Endothelial cell (in vitro differentiated cells): ENCODE results near the gene AKAP8L. TPM values are rescaled to one million over a fixed set of nuclear protein-coding genes. Genes with fewer than 3 reads are reported as not detected.

Source experiments
- DNase-seq: peaks from one replicate; pipeline ENCODE4 v3.0.0; 2021; ENCODE audit warnings: low spot score
- H3K27ac Mint-ChIP-seq: one replicate; pipeline ENCODE4 v1.8.0; 2021; ENCODE audit warnings: mixed read lengths, inconsistent platforms; ENCODE audit not compliant: unreplicated experiment
- H3K27me3 Mint-ChIP-seq: one replicate; pipeline ENCODE4 v1.8.0; 2021; ENCODE audit warnings: mild to moderate bottlenecking, moderate library complexity, mixed read lengths, inconsistent platforms; ENCODE audit not compliant: unreplicated experiment
- H3K36me3 Mint-ChIP-seq: one replicate; pipeline ENCODE4 v1.8.0; 2021; ENCODE audit warnings: mild to moderate bottlenecking, low read depth, mixed read lengths, inconsistent platforms; ENCODE audit not compliant: unreplicated experiment
- H3K4me1 Mint-ChIP-seq: one replicate; pipeline ENCODE4 v1.8.0; 2021; ENCODE audit warnings: mild to moderate bottlenecking, mixed read lengths, inconsistent platforms; ENCODE audit not compliant: unreplicated experiment
- H3K4me3 Mint-ChIP-seq: one replicate; pipeline ENCODE4 v1.8.0; 2021; ENCODE audit warnings: mild to moderate bottlenecking, mixed read lengths, inconsistent platforms; ENCODE audit not compliant: unreplicated experiment
- H3K9me3 Mint-ChIP-seq: one replicate; pipeline ENCODE4 v1.8.0; 2021; ENCODE audit warnings: mixed read lengths, inconsistent platforms; ENCODE audit not compliant: unreplicated experiment
- long read RNA-seq: library from polyadenylated mRNA; unstranded; transcript quantifications from one replicate; pipeline ENCODE4 v2.0.0, GENCODE V29; 2020; ENCODE audit not compliant: unreplicated experiment
- total RNA-seq: library from RNA; stranded (reverse); fragmentation: NEBNext Ultra II Directional; extraction: Animal tissue kit (Norgen Biotek cat#: 25700); gene quantifications from one replicate; pipeline ENCODE4 v1.2.1, GENCODE V29; 2021; ENCODE audit not compliant: unreplicated experiment
- TF ChIP-seq, protein P1 (sequence below): fragments of 200-600 bp; sonication (generic); IDR thresholded peaks from one replicate; pipeline ENCODE4 v1.5.0; 2021; ENCODE audit warnings: antibody characterized with exemption; ENCODE audit not compliant: unreplicated experiment

AKAP8L gene, protein sequence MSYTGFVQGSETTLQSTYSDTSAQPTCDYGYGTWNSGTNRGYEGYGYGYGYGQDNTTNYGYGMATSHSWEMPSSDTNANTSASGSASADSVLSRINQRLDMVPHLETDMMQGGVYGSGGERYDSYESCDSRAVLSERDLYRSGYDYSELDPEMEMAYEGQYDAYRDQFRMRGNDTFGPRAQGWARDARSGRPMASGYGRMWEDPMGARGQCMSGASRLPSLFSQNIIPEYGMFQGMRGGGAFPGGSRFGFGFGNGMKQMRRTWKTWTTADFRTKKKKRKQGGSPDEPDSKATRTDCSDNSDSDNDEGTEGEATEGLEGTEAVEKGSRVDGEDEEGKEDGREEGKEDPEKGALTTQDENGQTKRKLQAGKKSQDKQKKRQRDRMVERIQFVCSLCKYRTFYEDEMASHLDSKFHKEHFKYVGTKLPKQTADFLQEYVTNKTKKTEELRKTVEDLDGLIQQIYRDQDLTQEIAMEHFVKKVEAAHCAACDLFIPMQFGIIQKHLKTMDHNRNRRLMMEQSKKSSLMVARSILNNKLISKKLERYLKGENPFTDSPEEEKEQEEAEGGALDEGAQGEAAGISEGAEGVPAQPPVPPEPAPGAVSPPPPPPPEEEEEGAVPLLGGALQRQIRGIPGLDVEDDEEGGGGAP
- 160 TPM for total RNA-seq
- long read RNA-seq, partial matches to known transcripts: 2 of 10 reads
- long read RNA-seq, other reads (novel, unspliced or antisense): 4 of 10 reads

DNA sequence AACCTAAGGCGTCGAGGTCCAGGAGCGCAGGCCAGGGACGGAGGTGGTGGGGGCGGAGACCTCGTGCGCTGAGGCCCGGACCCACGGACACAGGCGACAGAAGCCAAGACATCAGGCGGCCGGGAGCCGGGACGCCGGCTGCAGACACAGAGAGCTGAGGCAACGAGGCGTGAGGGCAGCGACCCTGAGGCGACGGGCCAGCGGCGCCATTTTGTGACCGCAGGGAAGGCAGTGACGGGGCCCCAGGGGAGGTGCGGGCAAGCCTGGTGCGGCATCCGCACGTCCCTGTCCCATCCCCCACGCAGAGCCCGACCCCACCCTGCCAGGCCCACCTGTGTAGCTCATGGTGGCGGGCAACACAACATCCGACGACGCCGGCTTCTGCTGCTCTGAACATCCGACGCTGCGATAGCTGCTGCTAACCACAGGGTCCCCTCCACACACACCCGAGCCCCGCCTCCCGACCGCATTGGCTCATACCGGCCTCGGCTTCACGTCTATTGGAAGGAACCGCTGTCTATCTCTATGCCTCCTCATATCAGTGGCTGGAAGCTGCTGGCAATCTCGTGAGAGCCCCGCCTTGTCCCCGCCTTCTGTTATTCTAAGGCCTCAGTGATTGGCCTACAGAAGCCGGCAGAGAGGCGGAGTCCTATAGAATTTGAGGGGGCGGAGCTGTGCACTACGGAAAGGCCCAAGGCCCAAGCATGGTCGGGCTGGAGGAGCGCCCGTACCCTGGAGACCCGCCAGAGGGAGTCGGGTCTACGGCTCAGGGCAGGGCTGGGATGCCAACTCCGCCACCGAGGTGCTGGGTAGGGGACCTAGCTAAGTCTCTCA lies at the start of gene AKAP8L:
AKAP8L (minus strand) TSS at position 410 of the 834 bp plus-strand sequence; CDS start at position 345, 65 bp downstream.
- peaks cover 19% of the 10 kb centered on the region for H3K36me3 Mint-ChIP-seq
- H3K4me3 Mint-ChIP-seq: peak within 1 kb of the TSS; percentile 100
- DNase-seq: peak; percentile 94
- H3K27ac Mint-ChIP-seq: peak within 1 kb of the TSS; percentile 92
- TF ChIP-seq, protein P1, sequence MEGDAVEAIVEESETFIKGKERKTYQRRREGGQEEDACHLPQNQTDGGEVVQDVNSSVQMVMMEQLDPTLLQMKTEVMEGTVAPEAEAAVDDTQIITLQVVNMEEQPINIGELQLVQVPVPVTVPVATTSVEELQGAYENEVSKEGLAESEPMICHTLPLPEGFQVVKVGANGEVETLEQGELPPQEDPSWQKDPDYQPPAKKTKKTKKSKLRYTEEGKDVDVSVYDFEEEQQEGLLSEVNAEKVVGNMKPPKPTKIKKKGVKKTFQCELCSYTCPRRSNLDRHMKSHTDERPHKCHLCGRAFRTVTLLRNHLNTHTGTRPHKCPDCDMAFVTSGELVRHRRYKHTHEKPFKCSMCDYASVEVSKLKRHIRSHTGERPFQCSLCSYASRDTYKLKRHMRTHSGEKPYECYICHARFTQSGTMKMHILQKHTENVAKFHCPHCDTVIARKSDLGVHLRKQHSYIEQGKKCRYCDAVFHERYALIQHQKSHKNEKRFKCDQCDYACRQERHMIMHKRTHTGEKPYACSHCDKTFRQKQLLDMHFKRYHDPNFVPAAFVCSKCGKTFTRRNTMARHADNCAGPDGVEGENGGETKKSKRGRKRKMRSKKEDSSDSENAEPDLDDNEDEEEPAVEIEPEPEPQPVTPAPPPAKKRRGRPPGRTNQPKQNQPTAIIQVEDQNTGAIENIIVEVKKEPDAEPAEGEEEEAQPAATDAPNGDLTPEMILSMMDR: peak; percentile 56
- peaks cover 18% of the 10 kb centered on the region for H3K4me1 Mint-ChIP-seq
- H3K27me3 Mint-ChIP-seq: peaks cover 10% of the 10 kb centered on the region
- H3K9me3 Mint-ChIP-seq: no peaks in the 10 kb centered on the region

DNA sequence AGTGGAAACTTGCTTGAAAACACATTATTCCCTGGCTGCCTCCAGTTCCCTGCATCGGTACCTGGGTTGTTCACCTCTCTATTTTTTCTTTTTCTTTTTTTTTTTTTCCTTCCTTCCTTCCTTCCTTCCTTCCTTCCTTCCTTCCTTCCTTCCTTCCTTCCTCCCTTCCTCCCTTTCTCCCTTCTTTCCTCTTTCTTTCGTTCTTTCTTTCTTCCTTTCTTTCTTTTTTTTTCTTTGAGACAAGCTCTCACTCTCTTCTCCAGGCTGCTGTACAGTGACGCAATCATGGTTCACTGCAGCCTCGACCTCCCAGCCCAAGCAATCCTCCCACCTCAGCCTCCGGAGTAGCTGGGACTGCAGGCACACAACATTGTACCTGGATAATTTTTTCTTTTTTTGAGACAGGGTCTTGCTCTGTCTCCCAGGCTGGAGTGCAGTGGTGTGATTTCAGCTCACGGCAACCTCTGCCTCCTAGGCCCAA lies 49.0 kb upstream of the AKAP8L start:
- no peak for DNase-seq
- Mint-ChIP-seq H3K27me3 (peaks cover 15% of the 10 kb centered on the region), H3K27ac (no peak overlapping the region), H3K36me3 (peaks cover 7% of the 10 kb centered on the region), H3K4me3 (no peak overlapping the region), H3K4me1 (peaks cover 5% of the 10 kb centered on the region), H3K9me3 (peaks cover 10% of the 10 kb centered on the region)
- TF ChIP-seq, protein P1: no peak

DNA sequence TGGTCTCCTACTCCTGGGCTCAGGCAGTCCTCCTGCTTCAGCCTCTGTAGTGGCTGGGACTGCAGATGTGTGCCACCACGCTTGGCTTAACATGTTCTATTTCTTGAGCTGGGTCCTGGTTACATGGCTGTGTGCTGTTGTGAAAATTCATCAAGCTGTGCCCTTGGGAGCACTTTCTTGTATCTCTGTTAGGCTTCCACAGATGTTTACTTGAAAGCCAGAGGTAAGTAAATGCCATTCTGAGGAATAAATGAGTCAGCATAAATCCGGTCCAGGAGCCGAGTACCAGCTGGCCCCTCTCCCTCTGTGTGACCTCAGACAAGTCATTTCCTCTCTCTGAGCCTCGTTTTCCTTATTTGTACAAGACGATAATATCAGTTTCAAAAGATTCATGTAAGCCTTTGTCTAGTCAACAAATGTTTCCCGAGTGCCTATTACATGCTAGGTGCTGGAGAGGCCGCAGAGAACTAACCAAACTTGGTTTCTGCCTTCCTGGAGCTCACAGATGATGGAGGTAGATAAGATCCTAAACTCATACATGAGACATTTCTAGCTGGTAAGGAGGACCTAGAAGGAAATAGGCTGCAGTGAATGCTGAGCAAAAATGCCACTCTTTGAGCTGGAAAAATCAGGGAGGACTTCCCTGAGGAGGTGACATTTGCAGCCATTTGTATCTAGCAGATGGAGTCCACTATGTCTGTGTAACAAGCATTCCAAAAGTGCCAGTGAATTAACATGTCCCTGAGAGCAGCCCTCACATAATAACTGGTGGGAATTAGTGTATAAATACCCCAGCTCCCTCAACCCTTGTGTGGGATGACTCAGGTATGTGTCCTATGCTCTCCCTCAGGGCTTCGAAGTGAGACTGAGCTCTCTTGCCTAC lies 48.3 kb upstream of the AKAP8L start:
- Mint-ChIP-seq H3K4me1 (peaks cover 5% of the 10 kb centered on the region), H3K27ac (no peak overlapping the region), H3K4me3 (no peak overlapping the region), H3K36me3 (peaks cover 7% of the 10 kb centered on the region), H3K27me3 (peaks cover 15% of the 10 kb centered on the region), H3K9me3 (peaks cover 10% of the 10 kb centered on the region)
- no peak for DNase-seq
- TF ChIP-seq, protein P1: no peak
